Endodermal cell (in vitro differentiated cells): Measurements from ENCODE around the gene GOLGA8B. TPM values are rescaled to one million over a fixed set of nuclear protein-coding genes. Genes with fewer than 3 reads are reported as not detected.
"Not testable (repeated sequence)": the region's sequence is repeated elsewhere in the genome, so short reads cannot be mapped to it uniquely, and the experiment has no call there.

Experiments
- DNase-seq: peaks from one replicate; pipeline ENCODE4 v3.0.0-alpha.2; 2017
- H3K27ac ChIP-seq: 2 replicates; pipeline ENCODE4 v1.5.1; 2013; ENCODE audit warnings: mild to moderate bottlenecking, low read depth, low read length, moderate library complexity
- H3K27me3 ChIP-seq: 2 replicates; pipeline ENCODE4 v1.6.1; 2013; ENCODE audit warnings: mild to moderate bottlenecking, low read length, moderate library complexity; ENCODE audit not compliant: insufficient read depth, control insufficient read depth, poor library complexity, severe bottlenecking
- H3K36me3 ChIP-seq: 2 replicates; pipeline ENCODE4 v1.7.0; 2013; ENCODE audit warnings: mild to moderate bottlenecking, low read length, moderate library complexity; ENCODE audit not compliant: control insufficient read depth, insufficient read depth
- H3K4me1 ChIP-seq: one replicate; pipeline ENCODE4 v1.7.0; 2013; ENCODE audit warnings: low read length; ENCODE audit not compliant: control insufficient read depth, insufficient read depth
- H3K4me3 ChIP-seq: 2 replicates; pipeline ENCODE4 v1.5.1; 2013; ENCODE audit warnings: mild to moderate bottlenecking, low read length, moderate library complexity
- H3K9ac ChIP-seq: 2 replicates; pipeline ENCODE4 v1.6.1; 2013; ENCODE audit warnings: mild to moderate bottlenecking, low read length, moderate library complexity; ENCODE audit not compliant: poor library complexity, severe bottlenecking; ENCODE audit errors: extremely low read depth
- H3K9me3 ChIP-seq: 2 replicates; pipeline ENCODE4 v1.6.1; 2013; ENCODE audit warnings: mild to moderate bottlenecking, low read length, moderate library complexity; ENCODE audit not compliant: control insufficient read depth
- H3K27ac Mint-ChIP-seq: 2 replicates; pipeline ENCODE4 v1.8.0; 2020; ENCODE audit warnings: mixed read lengths
- H3K27me3 Mint-ChIP-seq: 2 replicates; pipeline ENCODE4 v1.8.0; 2021; ENCODE audit warnings: mild to moderate bottlenecking, mixed read lengths; ENCODE audit not compliant: insufficient read depth
- H3K36me3 Mint-ChIP-seq: 2 replicates; pipeline ENCODE4 v1.8.0; 2020; ENCODE audit warnings: low read depth, mixed read lengths
- H3K4me1 Mint-ChIP-seq: 2 replicates; pipeline ENCODE4 v1.8.0; 2020; ENCODE audit warnings: mixed read lengths
- H3K4me3 Mint-ChIP-seq: 2 replicates; pipeline ENCODE4 v1.8.0; 2020; ENCODE audit warnings: mild to moderate bottlenecking, moderate library complexity, mixed read lengths
- H3K9me3 Mint-ChIP-seq: 2 replicates; pipeline ENCODE4 v1.8.0; 2020; ENCODE audit warnings: mild to moderate bottlenecking, mixed read lengths
- WGBS, 2 experiments: methylation state at CpG; one replicate each; pipeline versions ENCODE4 v1.1.5 to v1.1.7; 2013; ENCODE audit warnings: missing lambda C conversion rate in 2 of 2, mixed read lengths in 1 of 2; ENCODE audit not compliant: insufficient coverage in 1 of 2, insufficient read length in 1 of 2; 5-methylcytosine and 5-hydroxymethylcytosine counted together
- long read RNA-seq, 4 experiments: library from polyadenylated mRNA in 2 of 4; library from RNA in 1 of 4; library from capped mRNA in 1 of 4; stranded (forward) in 3 of 4; unstranded in 1 of 4; transcript quantifications; one replicate each; pipeline ENCODE4 v2.0.0, GENCODE V29; 2020 to 2021; ENCODE audit warnings: inconsistent platforms in 1 of 4
- polyA plus RNA-seq, 2 experiments: library from polyadenylated mRNA; stranded (reverse); fragments of 50-300 nt; gene quantifications; one replicate each; pipeline ENCODE4 v1.2.3, GENCODE V29; 2013
- total RNA-seq, 2 donors: library from RNA; stranded (reverse); fragmentation: NEBNext Ultra II Directional in 1 of 2; extraction: Animal tissue kit (Norgen Biotek cat#: 25700) in 1 of 2; gene quantifications; 2 replicates in 1 of 2; 3 replicates in 1 of 2; pipeline ENCODE4 v1.2.1, GENCODE V29; 2021
- TF ChIP-seq, protein P1 (sequence below): fragments of 200-600 bp; sonication (generic); conservative IDR thresholded peaks from 2 replicates; pipeline ENCODE4 v1.5.0; 2021; ENCODE audit warnings: antibody characterized with exemption, mild to moderate bottlenecking

The GOLGA8B gene, protein sequence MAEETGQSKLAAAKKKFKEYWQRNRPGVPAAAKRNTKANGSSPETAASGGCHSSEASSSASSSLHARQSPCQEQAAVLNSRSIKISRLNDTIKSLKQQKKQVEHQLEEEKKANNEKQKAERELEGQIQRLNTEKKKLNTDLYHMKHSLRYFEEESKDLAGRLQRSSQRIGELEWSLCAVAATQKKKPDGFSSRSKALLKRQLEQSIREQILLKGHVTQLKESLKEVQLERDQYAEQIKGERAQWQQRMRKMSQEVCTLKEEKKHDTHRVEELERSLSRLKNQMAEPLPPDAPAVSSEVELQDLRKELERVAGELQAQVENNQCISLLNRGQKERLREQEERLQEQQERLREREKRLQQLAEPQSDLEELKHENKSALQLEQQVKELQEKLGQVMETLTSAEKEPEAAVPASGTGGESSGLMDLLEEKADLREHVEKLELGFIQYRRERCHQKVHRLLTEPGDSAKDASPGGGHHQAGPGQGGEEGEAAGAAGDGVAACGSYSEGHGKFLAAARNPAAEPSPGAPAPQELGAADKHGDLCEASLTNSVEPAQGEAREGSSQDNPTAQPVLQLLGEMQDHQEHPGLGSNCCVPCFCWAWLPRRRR
- 10 to 100 TPM; 74.9 to 98.6 TPM for total RNA-seq
- polyA plus RNA-seq (2013, experiment 1 of 2), result 65.2 TPM
- polyA plus RNA-seq (2013, experiment 2 of 2), result 55.6 TPM
- long read RNA-seq, experiment 1, partial matches to known transcripts, result 2 of 6 reads
- long read RNA-seq, experiment 1, other reads (novel, unspliced or antisense), result 4 of 6 reads
- long read RNA-seq, experiment 2, full-length matches to known transcripts, result 4 of 107 reads
- long read RNA-seq, experiment 2, partial matches to known transcripts, result 71 of 107 reads
- long read RNA-seq, experiment 2, other reads (novel, unspliced or antisense), result 32 of 107 reads
- long read RNA-seq, experiment 3, partial matches to known transcripts, result 30 of 46 reads
- long read RNA-seq, experiment 3, other reads (novel, unspliced or antisense), result 16 of 46 reads
- long read RNA-seq, experiment 4, partial matches to known transcripts, result 5 of 7 reads
- long read RNA-seq, experiment 4, other reads (novel, unspliced or antisense), result 2 of 7 reads

DNA sequence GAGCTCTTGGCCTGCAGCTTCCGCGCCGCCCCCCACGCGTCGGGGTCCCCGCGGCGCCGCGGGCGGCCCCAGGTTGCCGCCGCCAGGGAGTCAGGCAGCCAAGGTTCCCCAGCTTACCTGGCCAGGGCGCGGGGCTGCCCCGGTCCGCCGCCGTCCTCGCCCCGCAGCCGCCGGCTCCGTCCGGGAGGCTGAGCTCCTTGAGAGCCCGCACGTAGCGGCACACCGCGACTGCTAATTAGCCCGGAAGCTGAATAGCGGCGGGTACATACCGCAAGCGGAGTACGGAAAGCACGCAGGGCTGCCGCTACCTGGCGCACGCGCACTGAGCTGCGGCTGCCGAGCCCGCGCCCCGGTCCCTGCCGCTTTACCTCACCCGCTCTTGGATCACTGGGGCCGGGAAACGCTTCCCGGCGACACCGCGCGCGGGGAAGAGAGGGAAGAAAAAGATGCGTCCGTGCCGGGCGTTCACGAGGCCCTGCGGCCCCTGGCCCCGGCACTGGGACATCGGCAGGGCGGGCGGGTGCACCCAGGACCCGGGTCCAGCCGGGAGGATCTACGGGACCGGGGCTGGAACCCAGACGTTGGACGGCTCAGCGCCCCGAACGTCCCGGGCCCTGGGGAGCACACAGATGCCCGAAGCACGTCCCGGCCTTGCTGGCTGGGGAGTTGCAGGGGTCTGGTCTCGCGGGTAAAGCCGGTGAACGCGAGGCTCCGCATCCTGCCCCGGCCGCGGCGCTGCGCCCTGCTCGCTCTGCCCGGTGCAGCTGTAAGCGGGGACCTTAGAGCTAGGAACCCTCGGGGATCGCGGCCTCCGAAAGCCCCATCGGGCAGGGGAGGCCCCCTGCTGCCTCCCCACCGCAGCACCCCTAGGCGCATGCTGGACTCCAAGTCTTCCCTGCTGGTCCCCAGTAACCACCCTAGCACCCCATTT lies at the start of gene GOLGA8B:
TSS of gene GOLGA8B (minus strand) at position 253 of the 931 bp plus-strand sequence. CDS start 47,739 bp downstream, outside the sequence.
- no peaks in the 10 kb centered on the region for H3K4me1 ChIP-seq
- H3K36me3 ChIP-seq, result no peaks in the 10 kb centered on the region
- peak within 1 kb of the TSS; percentile 86 for H3K4me3 ChIP-seq
- no peaks in the 10 kb centered on the region for H3K9me3 ChIP-seq
- 2% methylated on average over 25 to 101 of the region's 101 CpGs for WGBS, 2 experiments
- peak within 1 kb of the TSS; percentile 75 for H3K4me3 Mint-ChIP-seq
- H3K4me1 Mint-ChIP-seq, result peaks cover 18% of the 10 kb centered on the region
- H3K27ac Mint-ChIP-seq, result no peak within 1 kb of the TSS
- H3K27me3 Mint-ChIP-seq, result peaks cover 23% of the 10 kb centered on the region
- TF ChIP-seq, protein P1, sequence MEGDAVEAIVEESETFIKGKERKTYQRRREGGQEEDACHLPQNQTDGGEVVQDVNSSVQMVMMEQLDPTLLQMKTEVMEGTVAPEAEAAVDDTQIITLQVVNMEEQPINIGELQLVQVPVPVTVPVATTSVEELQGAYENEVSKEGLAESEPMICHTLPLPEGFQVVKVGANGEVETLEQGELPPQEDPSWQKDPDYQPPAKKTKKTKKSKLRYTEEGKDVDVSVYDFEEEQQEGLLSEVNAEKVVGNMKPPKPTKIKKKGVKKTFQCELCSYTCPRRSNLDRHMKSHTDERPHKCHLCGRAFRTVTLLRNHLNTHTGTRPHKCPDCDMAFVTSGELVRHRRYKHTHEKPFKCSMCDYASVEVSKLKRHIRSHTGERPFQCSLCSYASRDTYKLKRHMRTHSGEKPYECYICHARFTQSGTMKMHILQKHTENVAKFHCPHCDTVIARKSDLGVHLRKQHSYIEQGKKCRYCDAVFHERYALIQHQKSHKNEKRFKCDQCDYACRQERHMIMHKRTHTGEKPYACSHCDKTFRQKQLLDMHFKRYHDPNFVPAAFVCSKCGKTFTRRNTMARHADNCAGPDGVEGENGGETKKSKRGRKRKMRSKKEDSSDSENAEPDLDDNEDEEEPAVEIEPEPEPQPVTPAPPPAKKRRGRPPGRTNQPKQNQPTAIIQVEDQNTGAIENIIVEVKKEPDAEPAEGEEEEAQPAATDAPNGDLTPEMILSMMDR, result no peak
- H3K27ac ChIP-seq, result no peak within 1 kb of the TSS
- no peaks in the 10 kb centered on the region for H3K9me3 Mint-ChIP-seq
- H3K36me3 Mint-ChIP-seq, result no peaks in the 10 kb centered on the region
- peak; percentile 93 for DNase-seq
- H3K9ac ChIP-seq, result peak within 1 kb of the TSS; percentile 47
- no peaks in the 10 kb centered on the region for H3K27me3 ChIP-seq

DNA sequence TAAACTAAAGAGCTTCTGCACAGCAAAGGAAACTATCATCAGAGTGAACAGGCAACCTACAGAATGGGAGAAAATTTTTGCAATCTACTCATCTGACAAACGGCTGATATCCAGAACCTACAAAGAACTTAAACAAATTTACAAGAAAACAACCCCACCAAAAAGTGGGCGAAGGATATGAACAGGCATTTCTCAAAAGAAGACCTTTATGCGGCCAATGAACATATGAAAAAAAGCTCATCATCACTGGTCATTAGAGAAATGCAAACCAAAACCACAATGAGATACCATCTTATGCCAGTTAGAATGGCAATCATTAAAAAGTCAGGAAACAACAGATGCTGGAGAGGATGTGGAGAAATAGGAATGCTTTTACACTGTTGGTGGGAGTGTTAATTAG lies 49.7 kb upstream of the GOLGA8B start:
- H3K27me3 Mint-ChIP-seq, result not testable (repeated sequence)

DNA sequence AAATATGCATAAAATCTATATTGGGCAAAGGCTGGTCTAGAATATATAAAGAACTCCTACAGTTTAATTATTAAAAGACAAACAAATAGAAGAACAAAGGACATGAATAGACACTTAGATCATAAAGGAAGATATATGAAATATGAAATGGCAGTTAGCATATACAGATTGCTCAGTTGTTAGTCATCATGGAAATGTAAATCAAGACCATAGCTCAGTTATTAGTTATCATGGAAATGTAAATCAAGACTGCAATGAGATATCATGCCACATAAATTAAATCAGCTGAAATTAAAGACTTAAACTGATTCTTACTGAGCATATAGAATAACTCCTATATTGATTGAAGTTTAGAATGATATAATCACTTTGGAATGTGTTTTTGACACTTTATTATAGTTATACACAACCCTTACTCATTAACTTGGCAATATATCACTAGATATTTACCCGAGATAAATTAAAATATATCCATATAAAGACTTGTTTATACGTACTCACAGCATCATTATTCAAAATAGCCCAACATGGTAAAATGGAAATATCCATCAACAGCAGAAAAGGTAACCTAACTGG lies 45.2 kb upstream of the GOLGA8B start:
- Histone ChIP-seq H3K9me3 (no peaks in the 10 kb centered on the region), H3K27ac (no peak overlapping the region), H3K4me3 (no peak overlapping the region), H3K27me3 (no peaks in the 10 kb centered on the region), H3K36me3 (no peaks in the 10 kb centered on the region), H3K9ac (no peak overlapping the region), H3K4me1 (no peaks in the 10 kb centered on the region)
- WGBS, 2 experiments, result 80 to 83% methylated on average over 1 to 2 of the region's 2 CpGs
- Mint-ChIP-seq H3K4me1 (no peaks in the 10 kb centered on the region), H3K27me3 (no peaks in the 10 kb centered on the region), H3K36me3 (no peaks in the 10 kb centered on the region), H3K4me3 (no peak overlapping the region), H3K9me3 (peaks cover 10% of the 10 kb centered on the region), H3K27ac (no peak overlapping the region)
- DNase-seq, result no peak
- TF ChIP-seq, protein P1, result no peak

More for the DNA sequence above, 49.7 kb upstream of the GOLGA8B start:
- H3K27ac Mint-ChIP-seq, DNase-seq, H3K27ac ChIP-seq, H3K36me3 Mint-ChIP-seq, H3K36me3 ChIP-seq, H3K4me1 Mint-ChIP-seq, H3K4me3 ChIP-seq, H3K4me1 ChIP-seq, H3K27me3 ChIP-seq, H3K9me3 ChIP-seq, H3K4me3 Mint-ChIP-seq, H3K9ac ChIP-seq: not testable (repeated sequence)
- 83 to 85% methylated on average over 2 to 3 of the region's 3 CpGs for WGBS, 2 experiments
- peaks cover 11% of the 10 kb centered on the region for H3K9me3 Mint-ChIP-seq
